ENCODE results near the gene NUB1. TPM values are rescaled to one million over a fixed set of nuclear protein-coding genes. Genes with fewer than 3 reads are reported as not detected.
A peak's percentile ranks its signal among the peaks of the same experiment; 100 is the strongest.

The NUB1 gene
- total and polyA plus RNA-seq, 2 experiments from 2014 or later: 30.6 to 34.3 TPM

DNA sequence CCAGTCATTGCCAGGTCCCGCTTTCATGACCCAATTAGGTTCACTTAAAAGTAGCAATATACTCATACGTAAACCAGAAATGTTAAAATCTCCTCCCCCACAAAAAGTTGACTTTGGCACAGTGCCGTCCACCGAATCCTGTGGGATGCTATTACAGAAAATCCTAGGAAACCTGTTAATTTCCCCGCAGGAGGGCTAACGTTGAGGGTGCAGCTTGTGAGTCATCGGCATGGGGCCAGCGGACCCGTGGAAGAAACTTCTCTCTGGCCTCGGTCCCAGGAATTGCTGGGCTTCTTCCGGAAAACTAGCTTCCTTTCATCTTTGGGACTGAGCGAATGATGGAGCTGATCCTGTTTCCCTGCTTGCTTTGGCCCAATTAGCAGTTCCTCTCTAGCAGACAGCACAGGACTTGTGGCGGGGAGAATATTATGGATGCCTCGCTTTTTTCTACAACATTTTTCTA lies 84.9 kb downstream of the NUB1 start:
- TF ChIP-seq, protein P1, sequence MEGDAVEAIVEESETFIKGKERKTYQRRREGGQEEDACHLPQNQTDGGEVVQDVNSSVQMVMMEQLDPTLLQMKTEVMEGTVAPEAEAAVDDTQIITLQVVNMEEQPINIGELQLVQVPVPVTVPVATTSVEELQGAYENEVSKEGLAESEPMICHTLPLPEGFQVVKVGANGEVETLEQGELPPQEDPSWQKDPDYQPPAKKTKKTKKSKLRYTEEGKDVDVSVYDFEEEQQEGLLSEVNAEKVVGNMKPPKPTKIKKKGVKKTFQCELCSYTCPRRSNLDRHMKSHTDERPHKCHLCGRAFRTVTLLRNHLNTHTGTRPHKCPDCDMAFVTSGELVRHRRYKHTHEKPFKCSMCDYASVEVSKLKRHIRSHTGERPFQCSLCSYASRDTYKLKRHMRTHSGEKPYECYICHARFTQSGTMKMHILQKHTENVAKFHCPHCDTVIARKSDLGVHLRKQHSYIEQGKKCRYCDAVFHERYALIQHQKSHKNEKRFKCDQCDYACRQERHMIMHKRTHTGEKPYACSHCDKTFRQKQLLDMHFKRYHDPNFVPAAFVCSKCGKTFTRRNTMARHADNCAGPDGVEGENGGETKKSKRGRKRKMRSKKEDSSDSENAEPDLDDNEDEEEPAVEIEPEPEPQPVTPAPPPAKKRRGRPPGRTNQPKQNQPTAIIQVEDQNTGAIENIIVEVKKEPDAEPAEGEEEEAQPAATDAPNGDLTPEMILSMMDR (IDR thresholded peaks at IDR 0.05; ENCODE audit: low read depth, low read length): no peak
- Histone ChIP-seq H3K27ac (no peak overlapping the region), H3K36me3 (no peaks in the 10 kb centered on the region), H3K4me3 (no peak overlapping the region), H3K4me1 (ENCODE audit: low read depth) (peaks cover 19% of the 10 kb centered on the region), H3K27me3 (no peaks in the 10 kb centered on the region), H3K9me3 (ENCODE audit: low read depth) (no peaks in the 10 kb centered on the region)
- DNase-seq (ENCODE audit: low read depth in 1 of 2, low spot score in 1 of 2): peak in 1 of 2 donors; percentile 99

DNA sequence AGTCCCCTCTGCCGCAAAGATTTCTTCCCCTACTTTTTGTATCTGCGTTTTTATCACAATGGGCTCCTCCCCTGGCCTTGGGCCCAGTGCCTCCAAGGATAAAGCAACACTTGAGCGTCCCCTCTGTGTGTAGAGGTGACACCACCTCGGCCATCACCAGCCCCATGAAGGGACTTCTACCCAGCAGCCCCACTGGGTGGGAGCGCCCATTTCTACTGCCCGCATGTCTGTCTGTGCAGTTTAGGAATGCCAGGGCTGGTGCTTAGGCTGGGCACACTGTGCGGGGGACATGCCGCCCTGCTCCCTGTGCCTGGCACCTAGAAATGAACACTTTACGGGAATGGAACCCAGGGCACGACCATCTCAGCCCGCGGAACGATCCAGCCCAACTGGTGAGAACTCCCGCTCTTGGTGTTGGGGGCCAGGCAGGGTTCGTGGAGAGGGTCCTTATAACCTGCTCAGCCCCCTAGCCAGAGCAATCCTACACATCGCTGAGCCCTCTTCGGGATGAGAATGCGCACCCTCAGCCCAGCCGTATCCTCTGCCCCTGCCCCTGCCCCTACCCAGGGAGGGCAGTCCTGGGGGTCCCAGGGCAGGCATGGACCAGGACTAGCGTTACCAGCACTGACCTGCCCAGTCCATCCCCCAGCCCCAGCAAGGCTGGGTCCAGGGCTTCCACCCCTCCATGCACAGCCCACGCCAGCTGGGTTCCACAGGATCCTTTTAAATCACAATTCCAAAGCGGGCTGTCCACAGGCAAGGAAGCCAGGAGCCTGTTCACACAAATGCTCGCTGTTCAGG lies 85.5 kb downstream of the NUB1 start:
- TF ChIP-seq, protein P1 (IDR thresholded peaks at IDR 0.05; ENCODE audit: low read depth, low read length): no peak
- H3K9me3 ChIP-seq (ENCODE audit: low read depth): no peaks in the 10 kb centered on the region
- no peak overlapping the region for H3K27ac ChIP-seq
- H3K27me3 ChIP-seq: no peaks in the 10 kb centered on the region
- DNase-seq (ENCODE audit: low read depth in 1 of 2, low spot score in 1 of 2): no peak
- no peak overlapping the region for H3K4me3 ChIP-seq
- H3K36me3 ChIP-seq: no peaks in the 10 kb centered on the region
- peaks cover 19% of the 10 kb centered on the region for H3K4me1 ChIP-seq (ENCODE audit: low read depth)

DNA sequence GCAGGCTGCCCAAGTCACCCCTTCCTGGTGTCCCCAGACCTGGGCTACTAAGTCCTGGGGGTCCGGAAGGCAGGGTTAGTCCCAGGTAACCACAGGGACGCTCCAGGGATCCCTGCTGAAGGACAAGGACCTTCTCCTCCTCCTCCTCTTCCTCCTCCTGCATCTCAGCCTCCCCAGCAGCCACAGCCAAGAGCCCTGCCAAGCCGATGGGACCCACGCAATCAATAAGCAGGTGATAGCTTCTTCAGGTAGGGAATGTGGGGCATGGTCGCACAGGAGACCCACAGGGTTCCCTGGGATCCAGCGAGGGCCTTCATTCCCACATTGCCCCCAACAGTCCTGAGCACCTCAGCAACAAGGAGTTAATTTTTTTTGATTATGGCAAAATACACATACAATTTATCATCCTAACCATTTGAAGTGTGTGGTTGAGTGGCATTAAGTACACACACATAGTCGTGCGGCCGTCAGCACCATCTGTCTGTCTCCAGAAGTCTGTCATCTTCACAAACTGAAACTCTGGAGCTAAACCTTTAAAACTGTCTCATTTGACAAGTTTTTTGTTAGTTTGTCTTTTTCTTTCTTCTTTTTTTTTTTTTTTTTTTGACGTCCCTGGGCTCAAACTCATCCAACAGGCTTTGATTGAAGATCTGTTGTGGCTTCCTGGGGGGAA lies 86.2 kb downstream of the NUB1 start:
- Histone ChIP-seq H3K27ac (peak overlapping the region; percentile 95), H3K36me3 (no peaks in the 10 kb centered on the region), H3K27me3 (no peaks in the 10 kb centered on the region), H3K4me3 (no peak overlapping the region), H3K4me1 (ENCODE audit: low read depth) (peaks cover 19% of the 10 kb centered on the region), H3K9me3 (ENCODE audit: low read depth) (no peaks in the 10 kb centered on the region)
- DNase-seq (ENCODE audit: low read depth in 1 of 2, low spot score in 1 of 2): no peak
- TF ChIP-seq, protein P1 (IDR thresholded peaks at IDR 0.05; ENCODE audit: low read depth, low read length): no peak

Other genes starting within 250 kb of the NUB1 start
- gene GBX1, start 174.1 kb upstream of the NUB1 start, total RNA-seq: 0.36 and 1.6 TPM in 2 replicates
- 1.1 and 1.3 TPM in 2 replicates for gene GBX1, start 174.1 kb upstream of the NUB1 start, polyA plus RNA-seq
- gene ASB10, start 154.6 kb upstream of the NUB1 start, total RNA-seq: 1.0 and 1.4 TPM in 2 replicates
- 0.57 TPM in 1 of 2 replicates, not detected in the other for gene ASB10, start 154.6 kb upstream of the NUB1 start, polyA plus RNA-seq
- not detected in 2 replicates for gene H2BK1, start 131.3 kb upstream of the NUB1 start, total RNA-seq
- gene H2BK1, start 131.3 kb upstream of the NUB1 start, polyA plus RNA-seq: not detected in 2 replicates
- gene ABCF2, start 114.6 kb upstream of the NUB1 start, total RNA-seq: 34.3 and 38.1 TPM in 2 replicates
- 32.7 and 32.9 TPM in 2 replicates for gene ABCF2, start 114.6 kb upstream of the NUB1 start, polyA plus RNA-seq
- 37.0 and 45.5 TPM in 2 replicates for gene CHPF2, start 109.3 kb upstream of the NUB1 start, total RNA-seq
- 26.9 and 31.7 TPM in 2 replicates for gene CHPF2, start 109.3 kb upstream of the NUB1 start, polyA plus RNA-seq
- gene SMARCD3, start 93.1 kb upstream of the NUB1 start, total RNA-seq: 180 and 191 TPM in 2 replicates
- gene SMARCD3, start 93.1 kb upstream of the NUB1 start, polyA plus RNA-seq: 237 and 238 TPM in 2 replicates
- gene WDR86, start 68.2 kb downstream of the NUB1 start, total RNA-seq: 71.8 and 130 TPM in 2 replicates
- gene WDR86, start 68.2 kb downstream of the NUB1 start, polyA plus RNA-seq: 58.8 and 87.0 TPM in 2 replicates
- 1.0 and 1.3 TPM in 2 replicates for gene CRYGN, start 98.3 kb downstream of the NUB1 start, total RNA-seq
- 0.46 and 0.77 TPM in 2 replicates for gene CRYGN, start 98.3 kb downstream of the NUB1 start, polyA plus RNA-seq
- 89.8 and 127 TPM in 2 replicates for gene RHEB, start 178.1 kb downstream of the NUB1 start, total RNA-seq
- 157 and 204 TPM in 2 replicates for gene RHEB, start 178.1 kb downstream of the NUB1 start, polyA plus RNA-seq

Measured in cardiac muscle cell (in vitro differentiated cells and primary cell).